ENCODE results near the gene SPIRE1.
"Not testable (repeated sequence)": the region's sequence is repeated elsewhere in the genome, so short reads cannot be mapped to it uniquely, and the experiment has no call there.

The SPIRE1 gene

DNA sequence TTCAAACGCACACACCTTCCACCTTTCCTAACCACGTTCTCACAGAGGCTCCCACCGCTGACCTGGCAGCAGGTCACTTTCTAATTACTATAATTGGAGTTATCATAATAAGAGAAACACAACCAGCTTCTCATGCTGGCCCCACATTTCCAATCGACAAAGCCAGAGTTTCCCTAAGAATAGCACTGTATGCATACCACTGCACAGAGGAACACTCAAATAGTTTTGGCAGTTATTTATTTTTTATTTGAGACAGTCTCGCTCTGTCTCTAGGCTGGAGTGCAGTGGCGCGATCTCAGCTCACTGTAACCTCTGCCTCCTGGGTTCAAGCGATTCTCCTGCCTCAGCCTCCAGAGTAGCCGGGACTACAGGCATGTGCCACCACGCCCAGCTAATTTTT lies 176.0 kb downstream of the SPIRE1 start:
- DNase-seq, result not testable (repeated sequence)

DNA sequence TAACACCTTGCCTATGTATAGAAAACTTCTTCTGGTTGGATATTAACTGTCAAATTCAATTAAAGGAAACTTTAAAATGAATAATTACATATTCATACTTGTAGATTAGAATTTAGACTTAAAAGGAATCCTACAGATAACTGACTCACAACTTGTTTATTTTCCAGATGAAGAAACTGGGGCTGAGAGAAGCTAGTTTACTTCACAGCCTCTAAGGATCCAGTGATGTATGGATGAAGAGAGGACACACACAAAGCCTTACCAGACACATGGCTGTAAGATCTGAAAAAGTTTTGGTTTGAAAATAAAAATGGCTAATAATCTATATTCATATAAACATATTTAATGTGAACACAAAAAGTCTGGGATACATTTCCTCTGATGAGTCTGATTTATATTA lies 177.9 kb downstream of the SPIRE1 start:
- no peak for DNase-seq

GRCh38 chr18:12479536-12479935 lies 178.4 kb downstream of the SPIRE1 start:
- no peak for DNase-seq

DNA sequence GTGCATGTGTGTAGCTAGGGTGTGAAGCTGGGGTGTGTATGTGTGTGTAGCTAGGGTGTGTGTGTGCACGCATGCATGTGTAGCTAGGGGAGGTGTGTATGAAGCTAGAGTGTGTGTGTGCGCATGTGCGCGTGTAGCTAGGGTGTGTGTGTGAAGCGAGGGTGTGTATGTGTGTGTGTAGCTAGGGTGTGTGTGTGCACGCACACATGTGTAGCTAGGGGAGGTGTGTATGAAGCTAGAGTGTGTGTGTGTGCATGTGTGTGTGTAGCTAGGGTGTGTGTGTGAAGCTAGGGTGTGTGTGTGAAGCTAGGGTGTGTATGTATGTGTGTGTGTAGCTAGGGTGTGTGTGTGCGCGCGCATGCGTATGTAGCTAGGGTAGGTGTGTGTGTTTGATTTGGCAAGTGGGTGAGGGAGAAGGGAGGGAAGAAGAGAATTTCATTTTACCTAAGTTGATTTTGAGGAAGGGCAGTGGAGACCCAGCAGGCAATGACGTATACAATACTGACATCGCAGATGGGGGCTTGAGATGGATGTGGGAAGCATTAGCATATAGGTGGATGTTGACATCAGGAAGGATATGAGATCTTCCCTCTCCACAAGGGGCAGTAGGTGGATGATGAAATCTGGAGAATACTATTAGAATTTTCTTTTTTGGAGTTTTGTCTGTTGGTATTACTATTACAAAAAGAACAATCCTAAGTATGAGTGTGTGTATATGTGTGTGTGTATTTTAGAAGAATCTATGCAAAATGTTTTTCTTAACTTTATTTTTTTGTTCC lies 179.4 kb downstream of the SPIRE1 start:
- no peak for DNase-seq

- DNase-seq, result no peak
Observed at GRCh38 chr18:12477606-12478005, 180.3 kb downstream of the SPIRE1 start.

- no peak for DNase-seq
Observed at GRCh38 chr18:12476955-12477354, 181.0 kb downstream of the SPIRE1 start.

- no peak for DNase-seq
Observed at GRCh38 chr18:12474876-12475275, 183.0 kb downstream of the SPIRE1 start.

DNA sequence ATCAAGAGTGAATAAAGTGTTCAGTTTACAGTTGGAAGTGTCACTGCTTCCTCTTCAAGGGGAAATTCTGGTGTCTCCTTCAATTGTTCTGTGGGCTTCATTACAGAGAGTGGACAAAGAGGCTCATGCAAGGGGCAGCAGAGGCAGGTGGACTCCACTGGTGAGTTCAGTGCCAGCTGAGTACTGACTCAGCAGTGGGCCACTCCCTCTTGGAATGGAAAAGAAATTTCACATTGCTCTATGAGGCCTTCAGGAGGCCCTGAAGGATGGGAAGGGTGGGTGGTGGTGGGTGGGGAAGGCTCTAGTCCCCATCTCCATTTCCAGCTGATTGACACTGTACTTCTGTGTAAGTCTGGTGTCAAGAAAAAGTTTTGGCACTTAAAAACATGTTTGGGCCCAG lies 183.8 kb downstream of the SPIRE1 start:
- DNase-seq, result no peak

- no peak for DNase-seq
Observed at GRCh38 chr18:12470382-12471075, 187.4 kb downstream of the SPIRE1 start.

GRCh38 chr18:12468445-12468844 lies 189.5 kb downstream of the SPIRE1 start:
- DNase-seq, result no peak

- no peak for DNase-seq
Observed at GRCh38 chr18:12464731-12465130, 193.2 kb downstream of the SPIRE1 start.

GRCh38 chr18:12463191-12463590 lies 194.7 kb downstream of the SPIRE1 start:
- no peak for DNase-seq

- no peak for DNase-seq
Observed at GRCh38 chr18:12462242-12462641, 195.7 kb downstream of the SPIRE1 start.

- DNase-seq, result no peak
Observed at GRCh38 chr18:12461326-12461725, 196.6 kb downstream of the SPIRE1 start.

DNA sequence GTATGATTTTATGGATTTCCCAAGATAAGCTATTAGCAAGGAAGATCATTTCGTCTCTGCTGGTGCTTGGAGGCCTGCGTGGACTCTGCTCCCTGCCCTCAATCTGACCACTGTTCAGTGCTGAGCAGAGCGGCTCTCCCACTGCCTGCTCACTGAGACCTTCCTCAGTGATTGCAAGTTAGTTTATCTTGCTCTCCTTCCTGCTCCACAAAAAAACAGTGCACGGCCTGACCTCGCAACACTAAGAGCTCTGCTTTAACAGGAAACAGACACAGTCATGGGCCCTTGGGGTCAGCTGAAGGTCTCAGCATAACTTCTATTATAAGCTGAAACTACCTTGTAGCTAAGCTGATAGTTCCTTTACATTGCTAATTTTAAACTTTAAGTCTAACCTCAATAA lies 197.0 kb downstream of the SPIRE1 start:
- no peak for DNase-seq

DNA sequence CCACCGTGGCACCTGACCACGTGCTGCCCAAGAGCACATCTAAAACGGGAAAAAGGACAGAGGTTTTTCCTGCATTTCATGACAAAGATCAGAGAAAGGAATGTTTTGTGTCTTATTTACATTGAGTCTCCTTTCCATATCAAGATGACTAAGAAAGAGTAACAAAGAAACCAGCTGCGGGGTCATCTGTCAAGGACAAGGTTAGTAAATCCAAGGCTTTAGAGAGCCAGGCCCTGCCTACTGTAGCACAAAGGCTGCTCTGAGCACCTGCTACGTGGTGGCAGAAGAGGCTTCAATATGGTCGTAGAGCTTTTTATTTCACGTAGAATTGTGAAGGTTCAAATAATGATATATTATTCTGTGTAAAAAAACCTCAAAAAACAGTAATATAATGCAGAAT lies 199.1 kb downstream of the SPIRE1 start:
- no peak for DNase-seq

GRCh38 chr18:12456441-12456840 lies 201.5 kb downstream of the SPIRE1 start:
- DNase-seq, result no peak

- DNase-seq, result no peak
Observed at GRCh38 chr18:12455496-12455895, 202.4 kb downstream of the SPIRE1 start.

- DNase-seq, result no peak
Observed at GRCh38 chr18:12452784-12453183, 205.1 kb downstream of the SPIRE1 start.

DNA sequence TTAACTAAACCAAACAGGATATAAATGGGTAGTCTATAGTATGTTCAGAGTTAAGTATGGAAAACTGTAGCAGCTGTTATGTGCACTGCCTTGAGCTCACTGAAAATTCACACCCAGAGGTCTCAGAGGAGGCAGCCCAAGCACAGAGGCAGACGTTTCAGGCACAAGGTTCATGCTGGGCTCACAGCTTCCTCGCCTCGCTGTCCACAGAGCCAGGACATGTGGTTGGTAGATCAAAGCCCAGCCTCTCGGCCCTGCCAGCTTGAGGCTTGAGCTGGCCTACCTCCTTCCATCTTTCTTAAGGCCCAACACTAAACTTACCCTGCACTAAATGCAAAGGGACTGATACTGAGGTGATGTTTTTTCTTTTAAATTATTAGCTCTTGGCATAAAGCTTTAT lies 206.5 kb downstream of the SPIRE1 start:
- no peak for DNase-seq

- DNase-seq, result no peak
Observed at GRCh38 chr18:12449051-12449785, 208.7 kb downstream of the SPIRE1 start.

- no peak for DNase-seq
Observed at GRCh38 chr18:12445554-12445953, 212.4 kb downstream of the SPIRE1 start.

DNA sequence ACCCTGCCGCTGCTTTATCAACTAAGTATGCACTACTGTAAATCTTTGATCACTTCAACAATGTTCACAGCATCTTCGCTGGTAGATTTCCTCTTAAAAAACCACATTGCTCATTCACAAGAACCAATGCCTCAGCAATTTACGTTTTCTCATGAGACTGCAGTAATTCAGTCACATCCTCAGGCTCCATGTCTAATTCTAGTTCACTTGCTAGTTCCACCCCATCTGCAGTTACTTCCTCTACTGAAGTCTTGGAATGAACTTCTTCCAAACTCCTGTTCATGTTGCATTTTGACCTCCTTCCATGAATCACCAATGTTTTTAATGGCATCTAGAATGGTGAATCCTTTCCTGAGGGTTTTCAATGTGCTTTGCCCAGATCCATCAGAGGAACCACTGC lies 214.4 kb downstream of the SPIRE1 start:
- DNase-seq, result no peak

DNA sequence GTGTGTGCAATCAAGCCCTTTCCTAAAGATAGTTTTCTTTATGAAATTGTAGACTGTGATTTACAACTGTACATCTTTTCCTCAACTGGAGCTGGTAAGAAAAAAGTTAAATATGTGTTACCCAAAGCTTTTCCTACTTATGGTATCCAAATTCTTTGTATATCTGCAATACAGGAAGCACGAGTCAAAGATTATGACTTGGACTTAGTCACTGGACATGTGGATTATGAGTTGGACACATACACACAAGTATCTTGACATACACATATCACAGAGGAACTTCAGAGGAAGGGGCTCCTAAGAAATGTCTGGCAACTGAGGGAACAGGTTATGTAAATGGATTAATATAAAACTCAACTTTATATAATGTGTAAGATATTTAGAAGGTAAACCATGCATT lies 215.0 kb downstream of the SPIRE1 start:
- DNase-seq, result no peak
